ENCODE measurements around the gene MLIP.
"Not testable (repeated sequence)": the region's sequence is repeated elsewhere in the genome, so short reads cannot be mapped to it uniquely, and the experiment has no call there.

The MLIP gene

GRCh38 chr6:54203474-54204035, 92.3 kb downstream of the MLIP start:
- not testable (repeated sequence) for H3K4me1 ChIP-seq (ENCODE audit: control insufficient read depth, insufficient read depth, low read length); H3K4me3 ChIP-seq (ENCODE audit: low read length); H3K36me3 ChIP-seq (ENCODE audit: control insufficient read depth, insufficient read depth, low read length); H3K9ac ChIP-seq (ENCODE audit: low read length); H3K9me3 ChIP-seq (ENCODE audit: control insufficient read depth, low read length); H3K27me3 ChIP-seq (ENCODE audit: control insufficient read depth, insufficient read depth, low read length)

- Histone ChIP-seq H3K27me3 (ENCODE audit: control insufficient read depth, insufficient read depth, low read length) (no peaks in the 10 kb centered on the region), H3K4me3 (ENCODE audit: low read length) (no peak overlapping the region), H3K9me3 (ENCODE audit: control insufficient read depth, low read length) (no peaks in the 10 kb centered on the region), H3K36me3 (ENCODE audit: control insufficient read depth, insufficient read depth, low read length) (no peaks in the 10 kb centered on the region), H3K4me1 (ENCODE audit: control insufficient read depth, insufficient read depth, low read length) (no peaks in the 10 kb centered on the region), H3K9ac (ENCODE audit: low read length) (no peak overlapping the region)
These were observed 93.8 kb downstream of the MLIP start for GRCh38 chr6:54204921-54205591.

GRCh38 chr6:54206510-54206909, 95.3 kb downstream of the MLIP start:
- Histone ChIP-seq H3K4me1 (ENCODE audit: control insufficient read depth, insufficient read depth, low read length) (no peaks in the 10 kb centered on the region), H3K4me3 (ENCODE audit: low read length) (no peak overlapping the region), H3K9ac (ENCODE audit: low read length) (no peak overlapping the region), H3K27me3 (ENCODE audit: control insufficient read depth, insufficient read depth, low read length) (no peaks in the 10 kb centered on the region), H3K36me3 (ENCODE audit: control insufficient read depth, insufficient read depth, low read length) (no peaks in the 10 kb centered on the region), H3K9me3 (ENCODE audit: control insufficient read depth, low read length) (no peaks in the 10 kb centered on the region)

GRCh38 chr6:54209983-54210382, 98.7 kb downstream of the MLIP start:
- not testable (repeated sequence) for H3K9me3 ChIP-seq (ENCODE audit: control insufficient read depth, low read length); H3K4me3 ChIP-seq (ENCODE audit: low read length); H3K27me3 ChIP-seq (ENCODE audit: control insufficient read depth, insufficient read depth, low read length)

GRCh38 chr6:54214286-54214685, 103.0 kb downstream of the MLIP start:
- Histone ChIP-seq H3K36me3 (ENCODE audit: control insufficient read depth, insufficient read depth, low read length) (no peaks in the 10 kb centered on the region), H3K27me3 (ENCODE audit: control insufficient read depth, insufficient read depth, low read length) (no peaks in the 10 kb centered on the region), H3K9ac (ENCODE audit: low read length) (no peak overlapping the region), H3K4me3 (ENCODE audit: low read length) (no peak overlapping the region), H3K4me1 (ENCODE audit: control insufficient read depth, insufficient read depth, low read length) (no peaks in the 10 kb centered on the region), H3K9me3 (ENCODE audit: control insufficient read depth, low read length) (no peaks in the 10 kb centered on the region)

More at GRCh38 chr6:54209983-54210382, 98.7 kb downstream of the MLIP start:
- not testable (repeated sequence) for H3K9ac ChIP-seq (ENCODE audit: low read length); H3K36me3 ChIP-seq (ENCODE audit: control insufficient read depth, insufficient read depth, low read length); H3K4me1 ChIP-seq (ENCODE audit: control insufficient read depth, insufficient read depth, low read length)

- no peak overlapping the region for H3K9ac ChIP-seq (ENCODE audit: low read length)
- no peak overlapping the region for H3K4me3 ChIP-seq (ENCODE audit: low read length)
- H3K27me3 ChIP-seq (ENCODE audit: control insufficient read depth, insufficient read depth, low read length) = no peaks in the 10 kb centered on the region
- no peaks in the 10 kb centered on the region for H3K4me1 ChIP-seq (ENCODE audit: control insufficient read depth, insufficient read depth, low read length)
- no peaks in the 10 kb centered on the region for H3K9me3 ChIP-seq (ENCODE audit: control insufficient read depth, low read length)
- H3K36me3 ChIP-seq (ENCODE audit: control insufficient read depth, insufficient read depth, low read length) = no peaks in the 10 kb centered on the region
These were observed 105.1 kb downstream of the MLIP start for GRCh38 chr6:54216336-54216735.

GRCh38 chr6:54217018-54217417, 105.8 kb downstream of the MLIP start:
- Histone ChIP-seq H3K4me1 (ENCODE audit: control insufficient read depth, insufficient read depth, low read length) (no peaks in the 10 kb centered on the region), H3K36me3 (ENCODE audit: control insufficient read depth, insufficient read depth, low read length) (no peaks in the 10 kb centered on the region), H3K9me3 (ENCODE audit: control insufficient read depth, low read length) (no peaks in the 10 kb centered on the region), H3K9ac (ENCODE audit: low read length) (no peak overlapping the region), H3K27me3 (ENCODE audit: control insufficient read depth, insufficient read depth, low read length) (no peaks in the 10 kb centered on the region), H3K4me3 (ENCODE audit: low read length) (no peak overlapping the region)

- Histone ChIP-seq H3K4me3 (ENCODE audit: low read length) (no peak overlapping the region), H3K9ac (ENCODE audit: low read length) (no peak overlapping the region), H3K9me3 (ENCODE audit: control insufficient read depth, low read length) (no peaks in the 10 kb centered on the region), H3K27me3 (ENCODE audit: control insufficient read depth, insufficient read depth, low read length) (no peaks in the 10 kb centered on the region), H3K4me1 (ENCODE audit: control insufficient read depth, insufficient read depth, low read length) (no peaks in the 10 kb centered on the region), H3K36me3 (ENCODE audit: control insufficient read depth, insufficient read depth, low read length) (no peaks in the 10 kb centered on the region)
These were observed 111.0 kb downstream of the MLIP start for GRCh38 chr6:54222217-54222616.

- no peaks in the 10 kb centered on the region for H3K9me3 ChIP-seq (ENCODE audit: control insufficient read depth, low read length)
- no peaks in the 10 kb centered on the region for H3K27me3 ChIP-seq (ENCODE audit: control insufficient read depth, insufficient read depth, low read length)
- no peak overlapping the region for H3K4me3 ChIP-seq (ENCODE audit: low read length)
- H3K4me1 ChIP-seq (ENCODE audit: control insufficient read depth, insufficient read depth, low read length) = no peaks in the 10 kb centered on the region
- no peaks in the 10 kb centered on the region for H3K36me3 ChIP-seq (ENCODE audit: control insufficient read depth, insufficient read depth, low read length)
- no peak overlapping the region for H3K9ac ChIP-seq (ENCODE audit: low read length)
These were observed 121.5 kb downstream of the MLIP start for GRCh38 chr6:54232703-54233102.

- Histone ChIP-seq H3K36me3 (ENCODE audit: control insufficient read depth, insufficient read depth, low read length) (no peaks in the 10 kb centered on the region), H3K4me3 (ENCODE audit: low read length) (no peak overlapping the region), H3K27me3 (ENCODE audit: control insufficient read depth, insufficient read depth, low read length) (no peaks in the 10 kb centered on the region), H3K9ac (ENCODE audit: low read length) (no peak overlapping the region), H3K9me3 (ENCODE audit: control insufficient read depth, low read length) (no peaks in the 10 kb centered on the region), H3K4me1 (ENCODE audit: control insufficient read depth, insufficient read depth, low read length) (no peaks in the 10 kb centered on the region)
These were observed 123.3 kb downstream of the MLIP start for GRCh38 chr6:54234539-54234938.

GRCh38 chr6:54236984-54237383, 125.7 kb downstream of the MLIP start:
- Histone ChIP-seq H3K36me3 (ENCODE audit: control insufficient read depth, insufficient read depth, low read length) (no peaks in the 10 kb centered on the region), H3K27me3 (ENCODE audit: control insufficient read depth, insufficient read depth, low read length) (no peaks in the 10 kb centered on the region), H3K4me1 (ENCODE audit: control insufficient read depth, insufficient read depth, low read length) (no peaks in the 10 kb centered on the region), H3K4me3 (ENCODE audit: low read length) (no peak overlapping the region), H3K9me3 (ENCODE audit: control insufficient read depth, low read length) (no peaks in the 10 kb centered on the region), H3K9ac (ENCODE audit: low read length) (no peak overlapping the region)

- no peaks in the 10 kb centered on the region for H3K36me3 ChIP-seq (ENCODE audit: control insufficient read depth, insufficient read depth, low read length)
- no peaks in the 10 kb centered on the region for H3K9me3 ChIP-seq (ENCODE audit: control insufficient read depth, low read length)
- H3K4me3 ChIP-seq (ENCODE audit: low read length) = no peak overlapping the region
- H3K9ac ChIP-seq (ENCODE audit: low read length) = no peak overlapping the region
- H3K27me3 ChIP-seq (ENCODE audit: control insufficient read depth, insufficient read depth, low read length) = no peaks in the 10 kb centered on the region
- H3K4me1 ChIP-seq (ENCODE audit: control insufficient read depth, insufficient read depth, low read length) = no peaks in the 10 kb centered on the region
These were observed 127.2 kb downstream of the MLIP start for GRCh38 chr6:54238396-54238795.

- H3K9me3 ChIP-seq (ENCODE audit: control insufficient read depth, low read length) = no peaks in the 10 kb centered on the region
- H3K27me3 ChIP-seq (ENCODE audit: control insufficient read depth, insufficient read depth, low read length) = no peaks in the 10 kb centered on the region
- no peaks in the 10 kb centered on the region for H3K36me3 ChIP-seq (ENCODE audit: control insufficient read depth, insufficient read depth, low read length)
- no peak overlapping the region for H3K4me3 ChIP-seq (ENCODE audit: low read length)
- no peaks in the 10 kb centered on the region for H3K4me1 ChIP-seq (ENCODE audit: control insufficient read depth, insufficient read depth, low read length)
- H3K9ac ChIP-seq (ENCODE audit: low read length) = no peak overlapping the region
These were observed 132.5 kb downstream of the MLIP start for GRCh38 chr6:54243699-54244098.

Measured in mucosa of stomach (tissue), 1 donor.